HG03103 (cell line): Measurements from ENCODE around the gene SLC25A17.
"Not testable (repeated sequence)": the region's sequence is repeated elsewhere in the genome, so short reads cannot be mapped to it uniquely, and the experiment has no call there.

Experiments used
- ATAC-seq: cut with Tn5 transposase; IDR thresholded peaks from one replicate; pipeline ENCODE4 v1.9.1; 2021; ENCODE audit warnings: low read depth; ENCODE audit not compliant: unreplicated experiment

Gene SLC25A17

GRCh38 chr22:40823426-40823825 is 4.3 kb upstream of the SLC25A17 start:
- no peak for ATAC-seq

- ATAC-seq = no peak
Observed at GRCh38 chr22:40819599-40820140, 524 bp upstream of the SLC25A17 start.

- ATAC-seq = no peak
Observed at GRCh38 chr22:40818192-40818746, 877 bp downstream of the SLC25A17 start.

- no peak for ATAC-seq
Observed at GRCh38 chr22:40817737-40818136, 1.4 kb downstream of the SLC25A17 start.

GRCh38 chr22:40813912-40814315 is 5.2 kb downstream of the SLC25A17 start:
- no peak for ATAC-seq

GRCh38 chr22:40808018-40808841 is 10.9 kb downstream of the SLC25A17 start:
- ATAC-seq = no peak

GRCh38 chr22:40806711-40807110 is 12.4 kb downstream of the SLC25A17 start:
- ATAC-seq = no peak

GRCh38 chr22:40805699-40806203 is 13.4 kb downstream of the SLC25A17 start:
- no peak for ATAC-seq

GRCh38 chr22:40805239-40805638 is 13.9 kb downstream of the SLC25A17 start:
- ATAC-seq = no peak

- ATAC-seq = no peak
Observed at GRCh38 chr22:40803321-40803720, 15.8 kb downstream of the SLC25A17 start.

- no peak for ATAC-seq
Observed at GRCh38 chr22:40799008-40799407, 20.1 kb downstream of the SLC25A17 start.

- ATAC-seq = no peak
Observed at GRCh38 chr22:40797427-40797826, 21.7 kb downstream of the SLC25A17 start.

- no peak for ATAC-seq
Observed at GRCh38 chr22:40792451-40792850, 26.7 kb downstream of the SLC25A17 start.

GRCh38 chr22:40791241-40791640 is 27.9 kb downstream of the SLC25A17 start:
- no peak for ATAC-seq

- ATAC-seq = no peak
Observed at GRCh38 chr22:40789131-40789530, 30.0 kb downstream of the SLC25A17 start.

- no peak for ATAC-seq
Observed at GRCh38 chr22:40782521-40782920, 36.6 kb downstream of the SLC25A17 start.

- ATAC-seq = not testable (repeated sequence)
Observed at GRCh38 chr22:40781749-40782148, 37.4 kb downstream of the SLC25A17 start.

GRCh38 chr22:40769761-40770160 is 49.4 kb downstream of the SLC25A17 start:
- no peak for ATAC-seq

- no peak for ATAC-seq
Observed at GRCh38 chr22:40768206-40768605, 50.9 kb downstream of the SLC25A17 start.

- no peak for ATAC-seq
Observed at GRCh38 chr22:40766956-40767355, 52.2 kb downstream of the SLC25A17 start.

- ATAC-seq = no peak
Observed at GRCh38 chr22:40764763-40765441, 54.2 kb downstream of the SLC25A17 start.
